Mesothelial cell of epicardium (in vitro differentiated cells): ENCODE results near the gene SLC26A6. TPM values are rescaled to one million over a fixed set of nuclear protein-coding genes. Genes with fewer than 3 reads are reported as not detected.

Experiments used
- DNase-seq, 2 experiments: peaks; one replicate each; pipeline ENCODE4 v3.0.0; 2021; ENCODE audit warnings: low spot score in 2 of 2; ENCODE audit not compliant: unreplicated experiment in 2 of 2
- H3K27ac Mint-ChIP-seq: 2 replicates; pipeline ENCODE4 v1.8.0; 2021; ENCODE audit warnings: mixed read lengths
- H3K27me3 Mint-ChIP-seq: 2 replicates; pipeline ENCODE4 v1.8.0; 2021; ENCODE audit warnings: low read depth, mixed read lengths
- H3K36me3 Mint-ChIP-seq: 2 replicates; pipeline ENCODE4 v1.8.0; 2021; ENCODE audit warnings: mixed read lengths
- H3K4me1 Mint-ChIP-seq: 2 replicates; pipeline ENCODE4 v1.8.0; 2021; ENCODE audit warnings: mixed read lengths
- H3K4me3 Mint-ChIP-seq: 2 replicates; pipeline ENCODE4 v1.8.0; 2021; ENCODE audit warnings: mild to moderate bottlenecking, moderate library complexity, mixed read lengths
- H3K9me3 Mint-ChIP-seq: 2 replicates; pipeline ENCODE4 v1.8.0; 2021; ENCODE audit warnings: mixed read lengths
- total RNA-seq: library from RNA; stranded (reverse); gene quantifications from 3 replicates; pipeline ENCODE4 v1.2.1, GENCODE V29; 2021
- TF ChIP-seq, protein P1 (sequence below): fragments of 200-600 bp; sonication (generic); IDR thresholded peaks from one replicate; pipeline ENCODE4 v1.5.0; 2021; ENCODE audit warnings: antibody characterized with exemption; ENCODE audit not compliant: unreplicated experiment

The SLC26A6 gene
- total RNA-seq, 1 donor from 2014 or later = 18.0 TPM

- DNase-seq = no peak
- Mint-ChIP-seq H3K4me3 (no peak overlapping the region), H3K36me3 (no peaks in the 10 kb centered on the region), H3K4me1 (no peaks in the 10 kb centered on the region), H3K27ac (no peak overlapping the region), H3K9me3 (no peaks in the 10 kb centered on the region), H3K27me3 (peaks cover 18% of the 10 kb centered on the region)
- TF ChIP-seq, protein P1, sequence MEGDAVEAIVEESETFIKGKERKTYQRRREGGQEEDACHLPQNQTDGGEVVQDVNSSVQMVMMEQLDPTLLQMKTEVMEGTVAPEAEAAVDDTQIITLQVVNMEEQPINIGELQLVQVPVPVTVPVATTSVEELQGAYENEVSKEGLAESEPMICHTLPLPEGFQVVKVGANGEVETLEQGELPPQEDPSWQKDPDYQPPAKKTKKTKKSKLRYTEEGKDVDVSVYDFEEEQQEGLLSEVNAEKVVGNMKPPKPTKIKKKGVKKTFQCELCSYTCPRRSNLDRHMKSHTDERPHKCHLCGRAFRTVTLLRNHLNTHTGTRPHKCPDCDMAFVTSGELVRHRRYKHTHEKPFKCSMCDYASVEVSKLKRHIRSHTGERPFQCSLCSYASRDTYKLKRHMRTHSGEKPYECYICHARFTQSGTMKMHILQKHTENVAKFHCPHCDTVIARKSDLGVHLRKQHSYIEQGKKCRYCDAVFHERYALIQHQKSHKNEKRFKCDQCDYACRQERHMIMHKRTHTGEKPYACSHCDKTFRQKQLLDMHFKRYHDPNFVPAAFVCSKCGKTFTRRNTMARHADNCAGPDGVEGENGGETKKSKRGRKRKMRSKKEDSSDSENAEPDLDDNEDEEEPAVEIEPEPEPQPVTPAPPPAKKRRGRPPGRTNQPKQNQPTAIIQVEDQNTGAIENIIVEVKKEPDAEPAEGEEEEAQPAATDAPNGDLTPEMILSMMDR = no peak
These were observed 17.9 kb upstream of the SLC26A6 start for GRCh38 chr3:48652923-48653715.

DNA sequence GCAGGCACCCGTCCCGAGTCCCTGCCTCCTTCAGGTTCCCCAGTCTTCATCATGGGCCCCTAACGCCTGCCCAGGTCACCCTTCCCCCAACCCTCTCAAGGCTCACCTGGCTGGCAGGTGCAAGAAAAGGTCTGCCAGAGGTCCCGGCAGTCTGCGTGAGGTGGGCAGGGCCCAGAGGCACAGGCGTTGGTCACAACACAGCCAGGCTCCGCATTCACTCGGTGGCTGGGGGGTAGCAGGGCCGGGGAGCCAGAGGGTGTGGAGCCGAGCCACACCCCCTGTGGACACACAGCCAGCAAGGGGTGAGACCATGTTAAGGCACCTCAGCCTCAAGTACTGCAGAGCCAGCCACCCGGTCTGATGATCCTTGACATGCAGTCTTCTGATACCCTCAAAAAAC is 16.5 kb upstream of the SLC26A6 start:
- Mint-ChIP-seq H3K4me1 (no peaks in the 10 kb centered on the region), H3K4me3 (no peak overlapping the region), H3K36me3 (no peaks in the 10 kb centered on the region), H3K27ac (no peak overlapping the region), H3K27me3 (peaks cover 14% of the 10 kb centered on the region), H3K9me3 (no peaks in the 10 kb centered on the region)
- no peak for DNase-seq
- TF ChIP-seq, protein P1 = no peak

- TF ChIP-seq, protein P1 = no peak
- no peaks in the 10 kb centered on the region for H3K4me1 Mint-ChIP-seq
- no peak overlapping the region for H3K4me3 Mint-ChIP-seq
- H3K27me3 Mint-ChIP-seq = peaks cover 14% of the 10 kb centered on the region
- H3K27ac Mint-ChIP-seq = no peak overlapping the region
- H3K9me3 Mint-ChIP-seq = no peaks in the 10 kb centered on the region
- no peaks in the 10 kb centered on the region for H3K36me3 Mint-ChIP-seq
- no peak for DNase-seq
These were observed 15.5 kb upstream of the SLC26A6 start for GRCh38 chr3:48650723-48651122.

GRCh38 chr3:48648188-48648850 is 13.1 kb upstream of the SLC26A6 start:
- H3K27me3 Mint-ChIP-seq = no peaks in the 10 kb centered on the region
- H3K4me3 Mint-ChIP-seq = no peak overlapping the region
- DNase-seq = no peak
- TF ChIP-seq, protein P1 = no peak
- H3K9me3 Mint-ChIP-seq = no peaks in the 10 kb centered on the region
- H3K27ac Mint-ChIP-seq = no peak overlapping the region
- no peaks in the 10 kb centered on the region for H3K36me3 Mint-ChIP-seq
- H3K4me1 Mint-ChIP-seq = no peaks in the 10 kb centered on the region

DNA sequence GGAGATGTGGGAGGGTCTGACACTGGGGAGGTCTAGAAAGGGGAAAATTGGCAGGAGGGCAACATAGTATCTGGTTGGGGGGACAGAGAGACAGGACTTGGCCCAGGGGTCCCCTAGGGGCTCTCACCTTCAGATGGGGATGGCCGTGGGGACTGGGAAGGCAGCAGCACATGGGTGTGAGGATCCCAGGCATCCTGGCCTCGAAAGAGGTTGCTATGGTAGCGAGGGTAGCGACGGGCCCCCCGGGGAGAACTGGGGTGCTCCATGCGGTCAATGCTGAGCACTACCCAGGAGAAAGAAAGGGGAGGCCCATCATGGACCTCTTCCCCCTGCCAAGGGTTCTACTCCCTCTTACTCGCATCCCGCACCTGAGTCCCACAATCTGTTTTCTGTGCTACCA is 12.5 kb upstream of the SLC26A6 start:
- no peaks in the 10 kb centered on the region for H3K27me3 Mint-ChIP-seq
- H3K4me1 Mint-ChIP-seq = no peaks in the 10 kb centered on the region
- H3K36me3 Mint-ChIP-seq = no peaks in the 10 kb centered on the region
- TF ChIP-seq, protein P1 = no peak
- H3K27ac Mint-ChIP-seq = no peak overlapping the region
- no peak for DNase-seq
- H3K4me3 Mint-ChIP-seq = no peak overlapping the region
- H3K9me3 Mint-ChIP-seq = no peaks in the 10 kb centered on the region
